Muscle of arm (tissue), 14 donors: Measurements from ENCODE around the gene ZNF84. TPM values are rescaled to one million over a fixed set of nuclear protein-coding genes. Genes with fewer than 3 reads are reported as not detected.

Experiments used
- DNase-seq: peaks from one replicate; pipeline ENCODE4 v3.0.0-alpha.2; 2013
- long read RNA-seq, 11 donors: transcript quantifications; one replicate each; lab custom pipeline, GENCODE V29; 2026
- polyA plus RNA-seq, 12 donors: library from polyadenylated mRNA; unstranded; fragments of 120-200 nt; gene quantifications; one replicate each; pipeline ENCODE4 v1.2.1, GENCODE V29; 2013; ENCODE audit not compliant: insufficient read length in 12 of 12

Gene ZNF84
- 10 to 100 TPM in 11 of 12 donors, not detected in 1; 26.7 to 53.1 (median 32.8) TPM for polyA plus RNA-seq
- long read RNA-seq, donor 1, transcript ZNF84-208 (5 exons, 3,237 nt), result major isoform, 6 of 7 reads
- long read RNA-seq, donor 1, partial matches to known transcripts, result 0 of 7 reads
- long read RNA-seq, donor 1, other reads (novel, unspliced or antisense), result 0 of 7 reads
- long read RNA-seq, donor 2, transcript ZNF84-208 (5 exons, 3,237 nt), result major isoform, 5 of 5 reads
- long read RNA-seq, donor 2, partial matches to known transcripts, result 0 of 5 reads
- long read RNA-seq, donor 2, other reads (novel, unspliced or antisense), result 0 of 5 reads
- long read RNA-seq, donor 3, partial matches to known transcripts, result 0 of 1 reads
- long read RNA-seq, donor 3, other reads (novel, unspliced or antisense), result 0 of 1 reads
- long read RNA-seq, donor 4, full-length matches to known transcripts, result 3 of 3 reads
- long read RNA-seq, donor 4, partial matches to known transcripts, result 0 of 3 reads
- long read RNA-seq, donor 4, other reads (novel, unspliced or antisense), result 0 of 3 reads
- long read RNA-seq, donor 5, full-length matches to known transcripts, result 14 of 14 reads
- long read RNA-seq, donor 5, partial matches to known transcripts, result 0 of 14 reads
- long read RNA-seq, donor 5, other reads (novel, unspliced or antisense), result 0 of 14 reads
- long read RNA-seq, donor 6, result 0 reads
- long read RNA-seq, donor 7, result 0 reads
- long read RNA-seq, donor 8, full-length matches to known transcripts, result 10 of 10 reads
- long read RNA-seq, donor 8, partial matches to known transcripts, result 0 of 10 reads
- long read RNA-seq, donor 8, other reads (novel, unspliced or antisense), result 0 of 10 reads
- long read RNA-seq, donor 9, full-length matches to known transcripts, result 4 of 4 reads
- long read RNA-seq, donor 9, partial matches to known transcripts, result 0 of 4 reads
- long read RNA-seq, donor 9, other reads (novel, unspliced or antisense), result 0 of 4 reads
- long read RNA-seq, donor 10, full-length matches to known transcripts, result 3 of 3 reads
- long read RNA-seq, donor 10, partial matches to known transcripts, result 0 of 3 reads
- long read RNA-seq, donor 10, other reads (novel, unspliced or antisense), result 0 of 3 reads
- long read RNA-seq, donor 11, partial matches to known transcripts, result 0 of 7 reads
- long read RNA-seq, donor 11, other reads (novel, unspliced or antisense), result 0 of 7 reads

- peak; percentile 97 for DNase-seq
These were observed at the start of gene ZNF84 for GRCh38 chr12:133037207-133038005. Gene ZNF84 (plus strand): TSS chr12:133037509. CDS start chr12:133041468, 3,959 bp downstream.

GRCh38 chr12:132998741-132999140 lies 38.6 kb upstream of the ZNF84 start:
- DNase-seq, result no peak

GRCh38 chr12:133010657-133011297 lies 26.5 kb upstream of the ZNF84 start:
- DNase-seq, result no peak

GRCh38 chr12:133023566-133023965 lies 13.7 kb upstream of the ZNF84 start:
- no peak for DNase-seq

- no peak for DNase-seq
These were observed 10.3 kb upstream of the ZNF84 start for GRCh38 chr12:133026996-133027395.

GRCh38 chr12:133038118-133038709 lies 905 bp downstream of the ZNF84 start:
- DNase-seq, result no peak

GRCh38 chr12:133046698-133047097 lies 9.4 kb downstream of the ZNF84 start:
- no peak for DNase-seq

- no peak for DNase-seq
These were observed 20.1 kb downstream of the ZNF84 start for GRCh38 chr12:133057446-133057845.

GRCh38 chr12:133058203-133059113 lies 21.1 kb downstream of the ZNF84 start:
- no peak for DNase-seq

GRCh38 chr12:133061954-133062353 lies 24.6 kb downstream of the ZNF84 start:
- no peak for DNase-seq

- no peak for DNase-seq
These were observed 26.2 kb downstream of the ZNF84 start for GRCh38 chr12:133063556-133063955.

- no peak for DNase-seq
These were observed 36.5 kb downstream of the ZNF84 start for GRCh38 chr12:133073836-133074235.

- peak; percentile 99 for DNase-seq
These were observed 42.7 kb downstream of the ZNF84 start for GRCh38 chr12:133080026-133080367.

- DNase-seq, result peak; percentile 98
These were observed 43.3 kb downstream of the ZNF84 start, which contains the start of gene ZNF140 for GRCh38 chr12:133080368-133081158. Gene ZNF140 (plus strand): TSS chr12:133080923. CDS start chr12:133081321, 398 bp downstream.

GRCh38 chr12:133081159-133081780 lies 44.0 kb downstream of the ZNF84 start:
- DNase-seq, result peak; percentile 7

- no peak for DNase-seq
These were observed 46.0 kb downstream of the ZNF84 start for GRCh38 chr12:133083345-133083744.

GRCh38 chr12:133105620-133106019 lies 68.3 kb downstream of the ZNF84 start:
- no peak for DNase-seq

- DNase-seq, result no peak
These were observed 68.9 kb downstream of the ZNF84 start for GRCh38 chr12:133106253-133106652.
